GF-D8 (cell line): ENCODE data around the gene INO80B.
"Not testable (repeated sequence)": the region's sequence is repeated elsewhere in the genome, so short reads cannot be mapped to it uniquely, and the experiment has no call there.

Source experiments
- DNase-seq: peaks from one replicate; lab custom pipeline; 2025; lab: John Stamatoyannopoulos, UW

The INO80B gene

GRCh38 chr2:74426181-74426758, 28.6 kb upstream of the INO80B start:
- no peak for DNase-seq

GRCh38 chr2:74427551-74427950, 27.3 kb upstream of the INO80B start:
- no peak for DNase-seq

- no peak for DNase-seq
Observed at GRCh38 chr2:74428675-74429074, 26.2 kb upstream of the INO80B start.

GRCh38 chr2:74429487-74430451, 25.1 kb upstream of the INO80B start:
- no peak for DNase-seq

DNA sequence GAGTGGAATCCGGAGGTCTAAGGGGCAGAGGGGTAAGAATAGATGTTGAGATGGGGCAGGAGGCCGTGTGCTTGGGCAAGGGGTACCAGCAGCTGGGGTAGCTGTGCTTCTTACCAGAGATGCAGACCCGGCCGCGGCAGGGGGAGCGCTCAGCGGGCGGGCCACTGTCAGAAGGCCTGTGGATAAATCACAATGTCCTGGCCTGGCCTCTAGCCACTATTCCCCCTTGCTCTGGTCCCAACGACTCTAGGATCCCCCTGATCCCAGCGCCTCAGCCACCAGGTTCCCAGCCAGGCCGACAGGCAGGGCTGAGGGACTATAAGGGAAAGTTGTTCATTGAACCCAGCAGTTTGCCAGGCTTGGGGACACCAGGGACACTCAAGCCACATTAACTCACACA, 24.4 kb upstream of the INO80B start:
- DNase-seq = no peak

DNA sequence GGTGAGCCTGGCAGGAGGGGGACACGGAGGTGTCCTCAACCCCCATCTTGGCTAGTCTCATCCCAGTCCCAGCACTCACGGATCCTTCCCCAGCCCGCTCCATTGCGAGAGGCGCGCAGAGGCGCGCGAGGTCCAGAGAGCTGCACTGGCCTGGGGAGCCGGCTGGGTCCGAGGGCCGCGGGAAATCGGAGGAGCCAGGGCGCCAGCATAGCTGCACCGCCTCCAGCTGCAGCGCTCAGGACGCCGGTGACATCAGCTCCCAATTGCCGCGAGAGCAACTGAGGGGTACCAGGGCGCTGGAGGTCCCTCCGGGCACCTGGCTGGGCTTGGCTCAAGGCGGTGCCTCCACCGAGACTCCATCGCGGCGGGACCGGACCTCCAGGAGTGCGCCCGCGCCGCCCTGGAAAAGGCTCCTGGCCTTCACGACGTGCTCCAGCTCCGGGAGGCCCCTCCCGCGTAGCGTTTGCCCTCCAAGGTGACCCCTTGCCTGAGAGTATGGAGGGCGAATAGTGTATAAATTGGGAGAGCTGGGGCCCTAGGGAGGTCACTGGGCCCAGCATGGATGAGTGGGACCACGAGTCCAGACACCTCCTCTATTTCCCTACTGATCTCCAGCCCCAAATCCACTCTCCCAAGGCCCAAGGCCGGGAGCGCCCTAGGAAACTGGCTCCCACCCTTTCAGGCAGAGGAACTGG, 18.6 kb upstream of the INO80B start:
- DNase-seq = no peak

DNA sequence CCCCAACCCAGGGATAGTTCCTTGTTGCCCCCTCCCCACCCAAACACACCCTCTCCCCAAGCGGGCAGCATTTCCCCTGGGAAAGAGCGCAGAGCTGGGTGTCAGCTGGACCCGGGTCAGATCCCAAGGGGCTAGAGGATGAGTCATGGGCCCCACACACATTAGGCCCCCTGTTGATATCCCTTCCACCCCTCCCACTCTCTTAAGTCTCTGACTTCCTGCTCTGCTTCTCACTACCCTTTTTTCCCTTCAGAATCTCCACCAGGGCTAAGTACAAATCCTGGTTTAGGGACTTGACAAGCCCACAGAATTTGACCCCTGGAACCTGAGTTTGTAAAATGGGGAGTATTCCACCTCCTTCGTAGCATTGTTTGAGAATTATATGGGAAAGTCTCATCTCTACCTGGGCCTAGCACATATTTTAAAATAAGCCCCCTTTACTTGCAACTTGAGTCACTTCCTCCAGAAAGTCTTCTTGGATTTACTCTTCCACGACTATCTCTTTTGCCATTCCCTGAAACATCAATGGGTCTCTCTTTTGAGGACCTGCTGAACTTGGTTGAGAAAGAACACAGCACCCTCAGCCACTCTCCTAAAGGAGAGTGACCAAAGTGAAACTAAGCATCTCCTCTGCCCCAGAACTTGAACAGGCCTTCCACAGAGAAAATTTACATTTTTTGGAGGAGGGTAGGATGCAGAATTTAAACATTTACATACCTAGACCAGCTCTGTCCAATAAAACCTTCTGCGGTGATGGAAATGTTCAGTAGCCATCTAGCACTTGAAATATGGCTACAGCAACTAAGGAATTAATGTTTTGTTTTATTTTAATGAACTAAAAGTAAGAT, 17.8 kb upstream of the INO80B start:
- DNase-seq = no peak

GRCh38 chr2:74438248-74438647, 16.6 kb upstream of the INO80B start:
- no peak for DNase-seq

DNA sequence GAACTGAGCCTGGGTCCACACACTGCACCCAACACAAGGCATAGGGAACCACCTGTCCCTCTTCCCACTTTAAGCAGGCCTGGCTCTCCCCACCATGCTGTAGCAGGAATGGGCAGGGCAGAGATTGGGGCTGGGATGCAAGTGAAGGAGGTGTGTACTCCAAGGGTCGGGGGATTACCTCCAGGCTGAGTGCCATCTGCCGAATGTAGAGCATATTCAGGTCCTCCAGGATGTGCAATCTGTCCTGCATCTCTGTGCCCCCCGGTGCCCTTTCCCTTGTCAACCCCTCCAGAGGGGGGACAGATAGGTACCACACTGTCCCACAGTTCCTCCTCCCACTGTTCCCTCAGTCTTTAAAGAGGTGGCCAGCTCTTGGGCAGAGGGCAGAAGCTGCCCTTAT, 15.5 kb upstream of the INO80B start:
- DNase-seq = no peak

DNA sequence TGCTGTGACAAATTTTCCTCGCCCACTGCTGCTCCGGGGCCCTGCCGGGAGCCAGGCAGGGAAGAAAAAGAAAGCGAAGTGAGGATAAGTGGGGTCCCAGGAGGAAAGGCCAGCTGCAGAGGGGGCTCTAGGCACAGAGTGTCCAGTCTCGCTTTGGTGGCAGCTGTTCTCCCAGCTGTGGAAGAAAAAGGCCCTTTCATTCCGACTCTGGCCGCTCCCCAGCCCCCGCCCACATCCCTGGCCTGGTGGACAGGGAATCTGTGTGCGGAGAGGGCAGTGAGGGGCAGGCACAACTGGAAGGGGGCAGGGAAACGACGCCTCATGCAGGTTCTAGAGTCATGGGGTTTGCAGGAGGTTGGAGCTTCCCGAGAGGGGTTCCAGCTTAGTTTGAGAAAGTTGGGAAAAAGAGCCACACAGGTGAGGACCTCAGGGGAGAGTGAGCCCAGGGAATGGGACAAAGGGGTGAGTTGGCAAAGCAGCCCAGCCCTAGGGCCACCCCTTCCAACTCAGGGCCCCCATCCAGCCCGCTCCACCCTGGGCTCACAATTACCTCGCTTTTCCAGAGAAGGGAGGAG, 15.0 kb upstream of the INO80B start:
- no peak for DNase-seq

DNA sequence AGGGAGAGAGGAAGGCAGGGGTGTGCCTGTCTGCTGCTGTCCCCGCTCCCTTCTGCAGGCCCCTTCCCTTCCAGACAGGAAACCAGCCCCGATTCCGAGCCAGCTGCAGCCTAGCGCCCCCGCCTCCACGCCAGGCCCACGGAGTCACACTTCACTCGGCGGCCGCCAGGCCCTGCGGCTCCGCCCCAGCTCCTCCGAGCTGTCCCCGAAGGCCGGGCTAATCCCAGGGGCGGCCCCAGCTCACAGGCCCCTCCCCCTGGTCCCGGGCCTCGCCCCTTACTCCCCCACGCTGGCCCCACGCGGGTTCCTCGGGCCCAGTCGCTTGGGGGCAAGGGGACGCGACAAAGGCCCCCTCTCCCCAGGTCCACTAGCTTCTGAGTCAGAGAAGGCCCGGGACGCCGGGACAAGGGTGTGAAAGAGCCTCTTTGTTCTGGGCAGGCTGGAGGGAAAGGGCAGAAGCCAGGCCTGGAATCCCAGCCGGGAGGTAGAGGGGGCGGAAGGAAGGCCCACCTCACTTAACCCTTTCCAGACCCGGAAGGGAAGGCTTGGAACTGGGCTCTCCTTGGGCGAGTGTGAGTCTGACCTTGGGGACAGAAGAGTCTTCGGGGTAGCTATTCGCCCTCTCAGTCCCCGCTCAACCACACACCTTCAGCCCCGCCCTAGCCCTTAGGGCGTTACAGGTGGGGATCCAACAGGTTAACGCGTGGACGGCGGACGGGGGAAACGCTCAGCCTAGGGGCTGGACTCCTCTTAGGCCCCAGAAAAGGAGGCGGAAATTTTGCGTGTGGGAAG, 14.3 kb upstream of the INO80B start:
- peak; percentile 62 for DNase-seq

DNA sequence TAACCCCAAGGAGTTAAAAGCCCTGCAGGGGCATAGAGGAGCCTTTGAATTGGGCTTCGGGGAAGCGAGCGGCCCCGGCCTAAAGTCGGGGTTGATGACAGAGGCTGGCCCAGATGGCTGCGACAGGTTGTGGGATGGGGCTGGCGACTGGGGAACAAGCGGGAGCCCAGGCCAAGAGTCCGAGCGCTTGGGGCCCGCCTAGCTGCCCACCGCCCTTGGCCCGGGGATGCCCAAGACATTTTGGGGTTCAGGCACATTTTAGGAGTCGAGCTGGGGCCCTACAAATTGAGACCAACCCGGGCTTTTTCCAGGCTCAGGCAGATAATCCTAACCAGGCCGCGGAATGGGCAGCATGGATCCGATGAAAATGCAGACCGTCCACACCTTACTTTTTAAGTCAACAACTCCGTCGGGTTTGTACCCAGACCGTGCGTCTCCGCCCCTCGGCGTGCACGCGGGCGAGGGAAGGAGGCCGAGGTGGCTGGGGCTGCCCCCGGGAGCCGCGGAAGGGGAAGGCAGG, 13.7 kb upstream of the INO80B start:
- DNase-seq = no peak

DNA sequence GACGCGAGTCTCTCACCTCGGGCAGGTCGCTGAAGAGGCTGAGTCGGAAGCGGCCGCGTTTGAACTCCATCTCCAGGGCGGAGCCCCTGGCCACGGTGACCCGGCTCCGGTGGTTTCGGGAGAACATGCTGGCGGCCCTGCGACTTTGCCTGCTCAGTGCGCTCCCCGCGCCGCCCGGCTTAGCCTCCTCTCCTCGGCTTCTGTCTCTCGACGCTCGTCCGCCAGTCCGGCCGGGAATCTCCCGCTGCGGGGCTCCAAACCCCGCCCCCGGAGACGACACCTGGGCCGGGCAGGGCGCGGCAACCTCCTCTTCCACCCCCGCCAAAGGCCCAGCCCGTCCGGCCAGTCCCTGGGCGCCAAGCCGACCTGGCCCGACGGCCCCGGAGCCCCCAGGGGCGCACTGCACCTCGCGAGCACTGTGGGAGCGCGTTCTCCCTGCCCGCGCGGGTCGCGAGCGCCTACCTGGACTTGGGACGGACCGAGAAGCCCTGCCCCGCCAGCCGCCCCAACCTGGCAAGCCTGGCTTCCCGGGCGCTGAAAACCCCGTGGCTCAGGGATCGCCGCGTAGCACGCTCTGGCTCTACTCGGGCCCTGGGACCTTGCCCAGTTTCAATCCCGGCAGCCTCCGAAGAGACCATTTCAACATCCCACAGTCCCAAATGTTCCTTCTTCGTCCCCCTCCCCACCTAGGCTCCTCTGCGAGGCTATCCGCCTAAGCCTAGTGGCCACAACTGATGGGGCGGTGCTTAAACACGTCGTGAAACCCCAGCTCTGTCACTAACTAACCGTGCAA, 13.0 kb upstream of the INO80B start, which contains the start of gene RTKN:
TSS of gene RTKN (minus strand) at position 248 of the 793 bp plus-strand sequence. CDS start at position 127, 121 bp downstream.
- no peak for DNase-seq

GRCh38 chr2:74442483-74443297, 12.2 kb upstream of the INO80B start:
- not testable (repeated sequence) for DNase-seq

GRCh38 chr2:74444498-74445318, 10.2 kb upstream of the INO80B start:
- no peak for DNase-seq

- no peak for DNase-seq
Observed at GRCh38 chr2:74447230-74447999, 7.5 kb upstream of the INO80B start.

DNA sequence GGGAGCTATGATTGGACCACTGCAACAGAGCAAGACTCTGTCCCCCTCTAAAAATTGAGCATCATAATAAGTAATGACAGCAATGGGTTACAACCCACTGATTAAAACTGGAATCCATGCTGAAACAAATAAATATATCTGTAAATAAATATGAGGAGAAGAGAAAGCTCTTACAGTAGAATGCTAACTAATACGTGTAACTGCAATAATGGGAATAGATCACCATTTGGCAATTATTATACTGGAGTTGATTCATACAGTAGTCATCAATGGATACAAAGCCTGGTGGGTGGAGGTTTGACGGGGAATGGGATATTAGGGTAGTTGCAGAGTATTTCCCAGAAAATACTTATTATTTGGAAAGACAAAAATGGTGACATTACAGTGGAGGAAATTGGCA, 6.1 kb upstream of the INO80B start:
- DNase-seq = no peak
